K562 (cell line): ENCODE measurements around the gene PRR15L. TPM values are rescaled to one million over a fixed set of nuclear protein-coding genes. Genes with fewer than 3 reads are reported as not detected.

ENCODE experiments used
- ARNT ChIP-seq, 2 experiments: fragments of 450-650 bp; IDR thresholded peaks; 2 replicates each; pipeline ENCODE4 v1.6.1; 2016; ENCODE audit warnings: mild to moderate bottlenecking in 1 of 2
- CAMTA2 ChIP-seq: fragments of 250-450 bp; sonication (Bioruptor Pico); conservative IDR thresholded peaks from 2 replicates; pipeline ENCODE4 v1.5.1; 2022
- CBX5 ChIP-seq: IDR thresholded peaks from 2 replicates; pipeline ENCODE4 v1.6.1; 2014; ENCODE audit warnings: low read depth, borderline replicate concordance
- CREB1 ChIP-seq, 2 experiments: sonication (generic) in 1 of 2; formaldehyde crosslinking in 1 of 2; IDR thresholded peaks; 2 replicates each; pipeline versions ENCODE4 v1.6.1 to v1.8.0; 2012 to 2022; ENCODE audit warnings: inconsistent platforms in 1 of 2, mild to moderate bottlenecking in 1 of 2, missing genetic modification reagents in 1 of 2, moderate library complexity in 1 of 2
- ERF ChIP-seq: fragments of 450-650 bp; formaldehyde crosslinking; IDR thresholded peaks from 2 replicates; pipeline ENCODE4 v1.4.0; 2020; ENCODE audit warnings: mild to moderate bottlenecking, mixed read lengths
- FOSL1 ChIP-seq: fragments of 200-800 bp; sonication (Bioruptor generic); conservative IDR thresholded peaks from 2 replicates; pipeline ENCODE4 v1.6.1; 2016; ENCODE audit warnings: missing genetic modification characterization, missing compliant biosample characterization
- LARP7 ChIP-seq: fragments of 450-650 bp; IDR thresholded peaks from 2 replicates; pipeline ENCODE4 v1.6.1; 2016
- LCOR ChIP-seq: sonication (generic); formaldehyde crosslinking; IDR thresholded peaks from 2 replicates; pipeline ENCODE4 v1.8.0; 2022; ENCODE audit warnings: mild to moderate bottlenecking, missing genetic modification reagents
- PRMT5 ChIP-seq: sonication (generic); formaldehyde crosslinking; IDR thresholded peaks from 2 replicates; pipeline ENCODE4 v1.5.0; 2020; ENCODE audit warnings: missing genetic modification reagents
- ZNF444 ChIP-seq: fragments of 250-450 bp; sonication (Bioruptor Pico); IDR thresholded peaks from 2 replicates; pipeline ENCODE4 v1.4.0; 2020; ENCODE audit warnings: mild to moderate bottlenecking, moderate library complexity
- polyA plus RNA-seq, 8 experiments: library from polyadenylated mRNA; depleted of rRNA in 4 of 8; stranded (reverse) in 5 of 8; unstranded in 3 of 8; fragments of >200 nt; fragmentation: Nextera tagmentation in 2 of 8; fragmentation: Illumina TruSeq in 1 of 8; extraction: Ambion mirVana in 2 of 8; extraction: Trizol in 1 of 8; gene quantifications; 2 replicates each; pipeline versions ENCODE4 v1.2.1 to v1.2.3, GENCODE V29; 2011 to 2014; ENCODE audit warnings: inconsistent platforms in 1 of 8, missing spikeins in 1 of 8
- total RNA-seq, 7 experiments: library from RNA; depleted of rRNA in 6 of 7; stranded (reverse); fragments of >200 nt in 6 of 7; fragmentation: Illumina TruSeq in 2 of 7; extraction: Trizol in 2 of 7; gene quantifications; 2 replicates each; pipeline versions ENCODE4 v1.2.1 to v1.2.3, GENCODE V29; 2011 to 2021; ENCODE audit warnings: low replicate concordance in 1 of 7
- TF ChIP-seq, protein P1 (sequence below), 2 experiments: fragments of 450-650 bp in 1 of 2; IDR thresholded peaks; 2 replicates each; pipeline ENCODE4 v1.6.1; 2011 to 2017; ENCODE audit warnings: low read depth in 2 of 2, antibody characterized with exemption in 1 of 2, borderline replicate concordance in 1 of 2, low read length in 1 of 2, mild to moderate bottlenecking in 1 of 2, mixed read lengths in 1 of 2; ENCODE audit not compliant: control insufficient read depth in 1 of 2
- TF ChIP-seq, protein P2 (sequence below): sonication (generic); formaldehyde crosslinking; IDR thresholded peaks from 2 replicates; pipeline ENCODE4 v1.9.0; 2022; ENCODE audit warnings: mild to moderate bottlenecking, missing genetic modification reagents
- TF ChIP-seq, protein P3 (sequence below): fragments of 450-650 bp; formaldehyde crosslinking; IDR thresholded peaks from 2 replicates; pipeline ENCODE4 v1.4.0; 2022; ENCODE audit warnings: mild to moderate bottlenecking, moderate library complexity
- TF ChIP-seq, protein P4 (sequence below): fragments of 250-450 bp; sonication (Bioruptor Pico); IDR thresholded peaks from 2 replicates; pipeline ENCODE4 v1.5.0; 2021
- TF ChIP-seq, protein P5 (sequence below): fragments of 450-650 bp; formaldehyde crosslinking; IDR thresholded peaks from 2 replicates; pipeline ENCODE4 v1.4.0; 2020; ENCODE audit warnings: mild to moderate bottlenecking, moderate library complexity
- TF ChIP-seq, protein P6 (sequence below): IDR thresholded peaks from 3 replicates; pipeline ENCODE4 v1.6.1; 2011; ENCODE audit warnings: borderline replicate concordance, mild to moderate bottlenecking, moderate library complexity; ENCODE audit not compliant: insufficient read length; ENCODE audit errors: extremely low read depth

PRR15L gene
- total and polyA plus RNA-seq, 9 of the 15 experiments (the other 6 are each of a cell fraction or from before 2014, with no cell fraction given), result 0.03 TPM; not detected in 8

DNA sequence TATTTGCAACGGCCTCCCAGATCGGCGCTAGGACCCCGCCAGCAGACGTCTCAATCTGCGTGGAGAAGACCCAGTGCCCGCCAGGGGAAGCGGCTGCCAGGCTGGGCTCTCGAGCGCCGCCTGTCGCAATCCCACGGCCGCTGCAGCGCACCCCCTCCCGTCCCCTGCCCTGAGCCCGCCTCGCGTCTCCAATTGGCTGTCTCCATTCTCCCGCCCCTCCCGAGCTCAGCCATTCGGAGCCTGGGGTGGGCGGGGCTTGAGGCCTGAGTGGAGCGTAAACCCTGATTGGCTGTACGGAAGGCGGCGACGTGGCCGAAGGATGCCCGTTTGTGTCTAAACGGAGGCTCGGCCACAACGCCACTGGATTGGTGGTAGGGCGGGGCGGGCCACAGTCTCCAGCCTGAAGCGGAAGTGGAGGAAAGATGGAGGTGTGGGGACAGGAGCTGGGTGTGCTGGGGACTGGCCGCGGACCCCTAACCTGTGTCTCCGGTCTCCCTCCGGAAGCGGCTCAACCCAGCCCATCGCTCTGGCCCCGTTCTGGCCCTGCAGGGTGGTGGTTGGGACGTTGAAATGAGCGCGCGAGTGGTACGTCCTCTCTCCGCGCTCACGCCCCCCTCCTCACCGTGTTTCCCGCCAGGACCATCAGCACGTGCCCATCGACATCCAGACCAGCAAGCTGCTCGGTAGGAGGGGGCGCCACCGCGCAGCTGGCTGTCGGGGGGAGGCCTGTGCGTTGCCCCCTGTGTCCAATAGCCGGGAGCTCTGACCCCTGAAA lies 13.2 kb upstream of the PRR15L start, which contains the start of gene CDK5RAP3 (continued):
- TF ChIP-seq, protein P1, sequence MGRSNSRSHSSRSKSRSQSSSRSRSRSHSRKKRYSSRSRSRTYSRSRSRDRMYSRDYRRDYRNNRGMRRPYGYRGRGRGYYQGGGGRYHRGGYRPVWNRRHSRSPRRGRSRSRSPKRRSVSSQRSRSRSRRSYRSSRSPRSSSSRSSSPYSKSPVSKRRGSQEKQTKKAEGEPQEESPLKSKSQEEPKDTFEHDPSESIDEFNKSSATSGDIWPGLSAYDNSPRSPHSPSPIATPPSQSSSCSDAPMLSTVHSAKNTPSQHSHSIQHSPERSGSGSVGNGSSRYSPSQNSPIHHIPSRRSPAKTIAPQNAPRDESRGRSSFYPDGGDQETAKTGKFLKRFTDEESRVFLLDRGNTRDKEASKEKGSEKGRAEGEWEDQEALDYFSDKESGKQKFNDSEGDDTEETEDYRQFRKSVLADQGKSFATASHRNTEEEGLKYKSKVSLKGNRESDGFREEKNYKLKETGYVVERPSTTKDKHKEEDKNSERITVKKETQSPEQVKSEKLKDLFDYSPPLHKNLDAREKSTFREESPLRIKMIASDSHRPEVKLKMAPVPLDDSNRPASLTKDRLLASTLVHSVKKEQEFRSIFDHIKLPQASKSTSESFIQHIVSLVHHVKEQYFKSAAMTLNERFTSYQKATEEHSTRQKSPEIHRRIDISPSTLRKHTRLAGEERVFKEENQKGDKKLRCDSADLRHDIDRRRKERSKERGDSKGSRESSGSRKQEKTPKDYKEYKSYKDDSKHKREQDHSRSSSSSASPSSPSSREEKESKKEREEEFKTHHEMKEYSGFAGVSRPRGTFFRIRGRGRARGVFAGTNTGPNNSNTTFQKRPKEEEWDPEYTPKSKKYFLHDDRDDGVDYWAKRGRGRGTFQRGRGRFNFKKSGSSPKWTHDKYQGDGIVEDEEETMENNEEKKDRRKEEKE (IDR thresholded peaks at IDR 0.05; ENCODE audit: borderline replicate concordance in 1 of 2, control insufficient read depth in 1 of 2, low read depth in 2 of 2, low read length in 1 of 2), result no peak
- TF ChIP-seq LARP7, result no peak
- TF ChIP-seq, protein P2, sequence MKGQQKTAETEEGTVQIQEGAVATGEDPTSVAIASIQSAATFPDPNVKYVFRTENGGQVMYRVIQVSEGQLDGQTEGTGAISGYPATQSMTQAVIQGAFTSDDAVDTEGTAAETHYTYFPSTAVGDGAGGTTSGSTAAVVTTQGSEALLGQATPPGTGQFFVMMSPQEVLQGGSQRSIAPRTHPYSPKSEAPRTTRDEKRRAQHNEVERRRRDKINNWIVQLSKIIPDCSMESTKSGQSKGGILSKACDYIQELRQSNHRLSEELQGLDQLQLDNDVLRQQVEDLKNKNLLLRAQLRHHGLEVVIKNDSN (CRISPR knock-in tag), result peak; percentile 88
- TF ChIP-seq CREB1 (IDR thresholded peaks at IDR 0.05), result peak; percentile 88
- peak; percentile 78; the same call in 1 of the 2 replicates for TF ChIP-seq CREB1 (CRISPR knock-in tag; IDR thresholded peaks at IDR 0.05)
- peak in 1 of 2 experiments; percentile 39; a peak in 1 of 4 replicates for TF ChIP-seq ARNT (IDR thresholded peaks at IDR 0.05)
- TF ChIP-seq FOSL1 (tag), result no peak
- TF ChIP-seq, protein P3, sequence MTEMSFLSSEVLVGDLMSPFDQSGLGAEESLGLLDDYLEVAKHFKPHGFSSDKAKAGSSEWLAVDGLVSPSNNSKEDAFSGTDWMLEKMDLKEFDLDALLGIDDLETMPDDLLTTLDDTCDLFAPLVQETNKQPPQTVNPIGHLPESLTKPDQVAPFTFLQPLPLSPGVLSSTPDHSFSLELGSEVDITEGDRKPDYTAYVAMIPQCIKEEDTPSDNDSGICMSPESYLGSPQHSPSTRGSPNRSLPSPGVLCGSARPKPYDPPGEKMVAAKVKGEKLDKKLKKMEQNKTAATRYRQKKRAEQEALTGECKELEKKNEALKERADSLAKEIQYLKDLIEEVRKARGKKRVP, result no peak
- no peak for TF ChIP-seq CAMTA2 (CRISPR knock-in tag)
- peak; percentile 85 for TF ChIP-seq LCOR
- no peak for TF ChIP-seq ZNF444
- TF ChIP-seq, protein P4, sequence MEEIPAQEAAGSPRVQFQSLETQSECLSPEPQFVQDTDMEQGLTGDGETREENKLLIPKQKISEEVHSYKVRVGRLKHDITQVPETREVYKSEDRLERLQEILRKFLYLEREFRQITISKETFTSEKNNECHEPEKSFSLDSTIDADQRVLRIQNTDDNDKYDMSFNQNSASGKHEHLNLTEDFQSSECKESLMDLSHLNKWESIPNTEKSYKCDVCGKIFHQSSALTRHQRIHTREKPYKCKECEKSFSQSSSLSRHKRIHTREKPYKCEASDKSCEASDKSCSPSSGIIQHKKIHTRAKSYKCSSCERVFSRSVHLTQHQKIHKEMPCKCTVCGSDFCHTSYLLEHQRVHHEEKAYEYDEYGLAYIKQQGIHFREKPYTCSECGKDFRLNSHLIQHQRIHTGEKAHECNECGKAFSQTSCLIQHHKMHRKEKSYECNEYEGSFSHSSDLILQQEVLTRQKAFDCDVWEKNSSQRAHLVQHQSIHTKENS (CRISPR knock-in tag), result no peak
- peak; percentile 71; the same call in 1 of the 2 replicates for TF ChIP-seq ERF (CRISPR knock-in tag)
- TF ChIP-seq, protein P5, sequence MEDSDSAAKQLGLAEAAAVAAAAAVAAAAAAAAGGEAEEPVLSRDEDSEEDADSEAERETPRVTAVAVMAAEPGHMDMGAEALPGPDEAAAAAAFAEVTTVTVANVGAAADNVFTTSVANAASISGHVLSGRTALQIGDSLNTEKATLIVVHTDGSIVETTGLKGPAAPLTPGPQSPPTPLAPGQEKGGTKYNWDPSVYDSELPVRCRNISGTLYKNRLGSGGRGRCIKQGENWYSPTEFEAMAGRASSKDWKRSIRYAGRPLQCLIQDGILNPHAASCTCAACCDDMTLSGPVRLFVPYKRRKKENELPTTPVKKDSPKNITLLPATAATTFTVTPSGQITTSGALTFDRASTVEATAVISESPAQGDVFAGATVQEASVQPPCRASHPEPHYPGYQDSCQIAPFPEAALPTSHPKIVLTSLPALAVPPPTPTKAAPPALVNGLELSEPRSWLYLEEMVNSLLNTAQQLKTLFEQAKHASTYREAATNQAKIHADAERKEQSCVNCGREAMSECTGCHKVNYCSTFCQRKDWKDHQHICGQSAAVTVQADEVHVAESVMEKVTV (CRISPR knock-in tag), result peak; percentile 56
- TF ChIP-seq CBX5, result no peak
- no peak for TF ChIP-seq PRMT5 (CRISPR knock-in tag)
- TF ChIP-seq, protein P6, sequence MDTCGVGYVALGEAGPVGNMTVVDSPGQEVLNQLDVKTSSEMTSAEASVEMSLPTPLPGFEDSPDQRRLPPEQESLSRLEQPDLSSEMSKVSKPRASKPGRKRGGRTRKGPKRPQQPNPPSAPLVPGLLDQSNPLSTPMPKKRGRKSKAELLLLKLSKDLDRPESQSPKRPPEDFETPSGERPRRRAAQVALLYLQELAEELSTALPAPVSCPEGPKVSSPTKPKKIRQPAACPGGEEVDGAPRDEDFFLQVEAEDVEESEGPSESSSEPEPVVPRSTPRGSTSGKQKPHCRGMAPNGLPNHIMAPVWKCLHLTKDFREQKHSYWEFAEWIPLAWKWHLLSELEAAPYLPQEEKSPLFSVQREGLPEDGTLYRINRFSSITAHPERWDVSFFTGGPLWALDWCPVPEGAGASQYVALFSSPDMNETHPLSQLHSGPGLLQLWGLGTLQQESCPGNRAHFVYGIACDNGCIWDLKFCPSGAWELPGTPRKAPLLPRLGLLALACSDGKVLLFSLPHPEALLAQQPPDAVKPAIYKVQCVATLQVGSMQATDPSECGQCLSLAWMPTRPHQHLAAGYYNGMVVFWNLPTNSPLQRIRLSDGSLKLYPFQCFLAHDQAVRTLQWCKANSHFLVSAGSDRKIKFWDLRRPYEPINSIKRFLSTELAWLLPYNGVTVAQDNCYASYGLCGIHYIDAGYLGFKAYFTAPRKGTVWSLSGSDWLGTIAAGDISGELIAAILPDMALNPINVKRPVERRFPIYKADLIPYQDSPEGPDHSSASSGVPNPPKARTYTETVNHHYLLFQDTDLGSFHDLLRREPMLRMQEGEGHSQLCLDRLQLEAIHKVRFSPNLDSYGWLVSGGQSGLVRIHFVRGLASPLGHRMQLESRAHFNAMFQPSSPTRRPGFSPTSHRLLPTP, result no peak
